Liver (tissue), 9 donors: ENCODE measurements around the gene F2R. TPM values are rescaled to one million over a fixed set of nuclear protein-coding genes. Genes with fewer than 3 reads are reported as not detected.
A peak's percentile ranks its signal among the peaks of the same experiment; 100 is the strongest.

Experiments used
- DNase-seq: peaks from one replicate; pipeline ENCODE4 v3.0.0-alpha.2; 2017; ENCODE audit warnings: low spot score
- H3K27ac ChIP-seq, 2 donors: one replicate each; pipeline ENCODE4 v1.7.0; 2013; ENCODE audit warnings: inconsistent platforms in 2 of 2, low read length in 2 of 2, control low read depth in 1 of 2, low read depth in 1 of 2, mild to moderate bottlenecking in 1 of 2
- H3K27me3 ChIP-seq, 4 donors: one replicate each; pipeline versions ENCODE4 v1.6.1 to v1.7.0; 2013; ENCODE audit warnings: low read length in 3 of 4, inconsistent platforms in 1 of 4, mild to moderate bottlenecking in 1 of 4, moderate library complexity in 1 of 4; ENCODE audit not compliant: control insufficient read depth in 4 of 4, insufficient read depth in 4 of 4
- H3K36me3 ChIP-seq, 4 donors: one replicate each; pipeline versions ENCODE4 v1.6.1 to v1.7.0; 2013; ENCODE audit warnings: low read length in 3 of 4, mild to moderate bottlenecking in 3 of 4, low read depth in 1 of 4, moderate library complexity in 1 of 4; ENCODE audit not compliant: control insufficient read depth in 4 of 4, insufficient read depth in 3 of 4
- H3K4me1 ChIP-seq, 4 donors: one replicate each; pipeline versions ENCODE4 v1.6.1 to v1.7.0; 2013; ENCODE audit warnings: low read length in 3 of 4, mild to moderate bottlenecking in 3 of 4, moderate library complexity in 1 of 4; ENCODE audit not compliant: control insufficient read depth in 4 of 4, insufficient read depth in 4 of 4
- H3K4me3 ChIP-seq, 3 donors: one replicate each; pipeline versions ENCODE4 v1.6.1 to v1.7.0; 2013; ENCODE audit warnings: low read length in 3 of 3, control low read depth in 1 of 3, low read depth in 1 of 3, mild to moderate bottlenecking in 1 of 3
- H3K9ac ChIP-seq, 2 donors: one replicate each; pipeline ENCODE4 v1.7.0; 2013; ENCODE audit warnings: low read length in 2 of 2, mild to moderate bottlenecking in 2 of 2, moderate library complexity in 2 of 2, control low read depth in 1 of 2, low read depth in 1 of 2
- H3K9me3 ChIP-seq, 4 donors: one replicate each; pipeline versions ENCODE4 v1.6.1 to v1.7.0; 2013; ENCODE audit warnings: low read length in 3 of 4; ENCODE audit not compliant: control insufficient read depth in 4 of 4
- ATF3 ChIP-seq: IDR thresholded peaks from 2 replicates; pipeline ENCODE4 v1.6.1; 2016; ENCODE audit warnings: antibody characterized with exemption
- CTCF ChIP-seq: fragments of 150-350 bp; IDR thresholded peaks from 2 replicates; pipeline ENCODE4 v1.5.1; 2017; ENCODE audit warnings: improper control_type of control experiment, low read depth, low read length; ENCODE audit not compliant: missing input control
- EGR1 ChIP-seq, 2 donors: IDR thresholded peaks; 2 replicates each; pipeline ENCODE4 v1.6.1; 2016 to 2018; ENCODE audit warnings: antibody characterized with exemption in 2 of 2, low read depth in 2 of 2
- FOXA1 ChIP-seq: IDR thresholded peaks from 2 replicates; pipeline ENCODE4 v1.6.1; 2016; ENCODE audit warnings: antibody characterized with exemption
- GABPA ChIP-seq, 2 donors: IDR thresholded peaks in 1 of 2; conservative IDR thresholded peaks in 1 of 2; 2 replicates each; pipeline ENCODE4 v1.6.1; 2016; ENCODE audit warnings: antibody characterized with exemption in 2 of 2, mild to moderate bottlenecking in 1 of 2, moderate library complexity in 1 of 2
- JUND ChIP-seq, 2 donors: IDR thresholded peaks; 2 replicates each; pipeline ENCODE4 v1.6.1; 2016; ENCODE audit warnings: antibody characterized with exemption in 2 of 2
- RAD21 ChIP-seq, 2 donors: IDR thresholded peaks; 2 replicates each; pipeline ENCODE4 v1.6.1; 2016; ENCODE audit warnings: antibody characterized with exemption in 2 of 2, mild to moderate bottlenecking in 2 of 2
- REST ChIP-seq: IDR thresholded peaks from 2 replicates; pipeline ENCODE4 v1.6.1; 2016; ENCODE audit warnings: antibody characterized with exemption, mild to moderate bottlenecking
- TAF1 ChIP-seq: conservative IDR thresholded peaks from 2 replicates; pipeline ENCODE4 v1.6.1; 2016; ENCODE audit warnings: antibody characterized with exemption, mild to moderate bottlenecking
- YY1 ChIP-seq: IDR thresholded peaks from 2 replicates; pipeline ENCODE4 v1.6.1; 2016; ENCODE audit warnings: antibody characterized with exemption, mild to moderate bottlenecking
- WGBS: extraction: QIAGEN DNeasy Blood & Tissue Kit; methylation state at CpG from one replicate; pipeline ENCODE4 v1.1.7; 2013; 5-methylcytosine and 5-hydroxymethylcytosine counted together
- polyA plus RNA-seq, 2 donors: library from polyadenylated mRNA; stranded (reverse) in 1 of 2; unstranded in 1 of 2; fragments of 200-250 nt in 1 of 2; fragments of >200 nt in 1 of 2; fragmentation: Nextera tagmentation in 1 of 2; extraction: Ambion mirVana in 1 of 2; gene quantifications; one replicate each; pipeline versions ENCODE4 v1.2.1 to v1.2.3, GENCODE V29; 2013 to 2015
- total RNA-seq, 2 donors: library from RNA; depleted of rRNA; stranded (reverse); fragments of >200 nt; gene quantifications; one replicate each; pipeline ENCODE4 v1.2.3, GENCODE V29; 2014
- donor health status: healthy.
- donor health status: healthy.
- donor health status: healthy.
- donor health status: healthy.
- donor health status: healthy.

Gene F2R
- total and polyA plus RNA-seq, 4 donors, result 5.9 to 18.7 (median 9.5) TPM

GRCh38 chr5:76714751-76715485, 1.0 kb upstream of the F2R start:
- Histone ChIP-seq H3K27me3 (no peaks in the 10 kb centered on the region), H3K9me3 (no peaks in the 10 kb centered on the region), H3K9ac (no peak overlapping the region), H3K27ac (peak overlapping the region in 1 of 2 donors; percentile 43), H3K4me3 (peak overlapping the region; percentile 53 to 80 (median 61)), H3K4me1 (peaks cover 2 to 19% (median 10%) of the 10 kb centered on the region in 4 donors), H3K36me3 (no peaks in the 10 kb centered on the region)
- 13% methylated on average over 52 of the region's 52 CpGs for WGBS
- DNase-seq, result no peak
- TF ChIP-seq TAF1 (no peak), CTCF (no peak), REST (no peak), RAD21 (IDR thresholded peaks at IDR 0.05) (no peak), YY1 (no peak), JUND (IDR thresholded peaks at IDR 0.05) (no peak), FOXA1 (no peak), GABPA (IDR thresholded peaks at IDR 0.05 in 1 of 2, conservative IDR thresholded peaks at IDR 0.05 in 1 of 2) (no peak), ATF3 (no peak), EGR1 (IDR thresholded peaks at IDR 0.05; ENCODE audit: low read depth in 2 of 2) (no peak)

- Histone ChIP-seq H3K4me1 (peaks cover 2 to 19% (median 10%) of the 10 kb centered on the region in 4 donors), H3K9ac (no peak overlapping the region), H3K27me3 (no peaks in the 10 kb centered on the region), H3K9me3 (no peaks in the 10 kb centered on the region), H3K27ac (peak overlapping the region; percentile 43 to 67), H3K36me3 (no peaks in the 10 kb centered on the region), H3K4me3 (peak overlapping the region; percentile 53 to 80 (median 61))
- under 1% methylated on average over 14 of the region's 14 CpGs for WGBS
- no peak for DNase-seq
- TF ChIP-seq GABPA (IDR thresholded peaks at IDR 0.05 in 1 of 2, conservative IDR thresholded peaks at IDR 0.05 in 1 of 2) (no peak), REST (no peak)
Observed at GRCh38 chr5:76715486-76715735, 515 bp upstream of the F2R start.
